NCI-H510A treated with DMSO at 0.1 percent for 48 hours (cell line): ENCODE measurements around the gene ZXDC.

Source experiments
- DNase-seq: peaks from one replicate; lab custom pipeline; 2025; lab: John Stamatoyannopoulos, UW

Gene ZXDC

GRCh38 chr3:126415661-126416591 lies 59.8 kb downstream of the ZXDC start:
- no peak for DNase-seq

- no peak for DNase-seq
These were observed 60.6 kb downstream of the ZXDC start for GRCh38 chr3:126414961-126415660.

GRCh38 chr3:126414406-126414805 lies 61.3 kb downstream of the ZXDC start:
- no peak for DNase-seq

- no peak for DNase-seq
These were observed 62.0 kb downstream of the ZXDC start for GRCh38 chr3:126413693-126414080.

- no peak for DNase-seq
These were observed 62.6 kb downstream of the ZXDC start for GRCh38 chr3:126412841-126413692.

GRCh38 chr3:126408099-126408498 lies 67.6 kb downstream of the ZXDC start:
- DNase-seq = no peak

GRCh38 chr3:126407412-126408044 lies 68.2 kb downstream of the ZXDC start:
- DNase-seq = no peak

GRCh38 chr3:126406389-126407296 lies 69.0 kb downstream of the ZXDC start:
- DNase-seq = no peak

- no peak for DNase-seq
These were observed 72.9 kb downstream of the ZXDC start for GRCh38 chr3:126402666-126403302.

- DNase-seq = no peak
These were observed 73.5 kb downstream of the ZXDC start for GRCh38 chr3:126402178-126402577.

GRCh38 chr3:126401611-126402160 lies 74.0 kb downstream of the ZXDC start:
- DNase-seq = no peak

GRCh38 chr3:126399756-126400155 lies 75.9 kb downstream of the ZXDC start:
- no peak for DNase-seq

- no peak for DNase-seq
These were observed 76.3 kb downstream of the ZXDC start for GRCh38 chr3:126399351-126399735.

GRCh38 chr3:126398423-126399350 lies 77.0 kb downstream of the ZXDC start:
- no peak for DNase-seq

GRCh38 chr3:126397610-126398422 lies 77.9 kb downstream of the ZXDC start:
- no peak for DNase-seq

GRCh38 chr3:126396536-126396935 lies 79.2 kb downstream of the ZXDC start:
- DNase-seq = no peak

GRCh38 chr3:126395846-126396513 lies 79.7 kb downstream of the ZXDC start:
- no peak for DNase-seq

GRCh38 chr3:126394977-126395321 lies 80.7 kb downstream of the ZXDC start:
- DNase-seq = no peak
